GM12873 (cell line): ENCODE measurements around the gene NCF4.

Experiments
- TF ChIP-seq, protein P1 (sequence below): IDR thresholded peaks from 2 replicates; pipeline ENCODE4 v1.5.1; 2012; ENCODE audit warnings: low read depth, mild to moderate bottlenecking, moderate library complexity, low read length, control low read depth; ENCODE audit not compliant: insufficient read depth; ENCODE audit errors: missing control alignments

The NCF4 gene

DNA sequence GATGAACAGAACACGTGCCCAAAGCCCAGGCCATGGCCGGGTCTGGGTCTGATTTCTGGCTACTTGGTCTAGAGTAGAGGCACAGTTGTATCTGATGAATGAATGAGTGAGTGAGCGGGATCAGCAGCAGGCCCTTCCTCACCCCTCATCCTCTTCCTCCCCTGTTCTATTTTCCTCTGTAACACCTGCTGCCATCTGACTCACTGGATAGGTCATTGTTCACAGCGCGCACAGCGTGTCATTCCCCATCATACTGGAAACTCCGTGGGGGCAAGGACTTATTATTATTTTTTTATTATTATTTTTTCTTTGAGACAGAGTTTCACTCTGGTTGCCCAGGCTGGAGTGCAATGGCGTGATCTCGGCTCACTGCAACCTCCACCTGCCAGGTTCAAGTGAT, 13.9 kb downstream of the NCF4 start:
- TF ChIP-seq, protein P1, sequence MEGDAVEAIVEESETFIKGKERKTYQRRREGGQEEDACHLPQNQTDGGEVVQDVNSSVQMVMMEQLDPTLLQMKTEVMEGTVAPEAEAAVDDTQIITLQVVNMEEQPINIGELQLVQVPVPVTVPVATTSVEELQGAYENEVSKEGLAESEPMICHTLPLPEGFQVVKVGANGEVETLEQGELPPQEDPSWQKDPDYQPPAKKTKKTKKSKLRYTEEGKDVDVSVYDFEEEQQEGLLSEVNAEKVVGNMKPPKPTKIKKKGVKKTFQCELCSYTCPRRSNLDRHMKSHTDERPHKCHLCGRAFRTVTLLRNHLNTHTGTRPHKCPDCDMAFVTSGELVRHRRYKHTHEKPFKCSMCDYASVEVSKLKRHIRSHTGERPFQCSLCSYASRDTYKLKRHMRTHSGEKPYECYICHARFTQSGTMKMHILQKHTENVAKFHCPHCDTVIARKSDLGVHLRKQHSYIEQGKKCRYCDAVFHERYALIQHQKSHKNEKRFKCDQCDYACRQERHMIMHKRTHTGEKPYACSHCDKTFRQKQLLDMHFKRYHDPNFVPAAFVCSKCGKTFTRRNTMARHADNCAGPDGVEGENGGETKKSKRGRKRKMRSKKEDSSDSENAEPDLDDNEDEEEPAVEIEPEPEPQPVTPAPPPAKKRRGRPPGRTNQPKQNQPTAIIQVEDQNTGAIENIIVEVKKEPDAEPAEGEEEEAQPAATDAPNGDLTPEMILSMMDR = no peak

DNA sequence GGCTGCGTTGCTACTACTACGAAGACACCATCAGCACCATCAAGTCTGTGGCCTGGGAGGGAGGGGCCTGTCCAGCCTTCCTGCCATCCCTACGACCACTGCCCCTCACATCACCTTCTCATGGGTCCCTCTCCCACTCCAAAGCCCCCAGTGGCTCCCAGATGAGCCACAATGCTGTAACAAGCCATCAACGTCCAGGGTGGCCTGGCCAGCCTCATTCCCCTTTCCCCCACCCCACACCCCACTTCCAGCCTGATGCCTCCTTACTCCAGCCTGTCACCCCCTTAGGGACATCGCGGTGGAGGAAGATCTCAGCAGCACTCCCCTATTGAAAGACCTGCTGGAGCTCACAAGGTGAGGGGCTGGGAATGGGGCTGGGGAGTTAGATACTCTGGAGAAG, 14.9 kb downstream of the NCF4 start:
- TF ChIP-seq, protein P1 = no peak

DNA sequence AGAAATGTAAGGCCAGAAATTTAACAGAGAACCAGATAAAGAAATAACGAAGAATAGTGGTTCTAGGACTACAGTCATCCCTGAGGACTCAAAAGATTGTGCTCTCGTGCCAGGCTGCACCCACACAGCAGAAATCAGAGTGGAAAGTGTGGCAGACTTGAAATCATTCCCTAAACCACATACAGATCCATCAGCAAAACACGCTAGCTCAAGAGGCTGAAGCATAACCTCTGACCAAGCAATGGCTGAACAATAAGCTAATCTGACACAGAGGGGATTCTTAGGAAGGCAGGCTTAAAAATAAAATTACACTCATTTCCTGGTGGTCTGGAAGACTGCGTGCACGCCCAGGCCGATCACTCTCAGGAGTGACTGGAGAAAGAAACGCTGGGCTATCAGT, 19.0 kb downstream of the NCF4 start:
- TF ChIP-seq, protein P1 = no peak

DNA sequence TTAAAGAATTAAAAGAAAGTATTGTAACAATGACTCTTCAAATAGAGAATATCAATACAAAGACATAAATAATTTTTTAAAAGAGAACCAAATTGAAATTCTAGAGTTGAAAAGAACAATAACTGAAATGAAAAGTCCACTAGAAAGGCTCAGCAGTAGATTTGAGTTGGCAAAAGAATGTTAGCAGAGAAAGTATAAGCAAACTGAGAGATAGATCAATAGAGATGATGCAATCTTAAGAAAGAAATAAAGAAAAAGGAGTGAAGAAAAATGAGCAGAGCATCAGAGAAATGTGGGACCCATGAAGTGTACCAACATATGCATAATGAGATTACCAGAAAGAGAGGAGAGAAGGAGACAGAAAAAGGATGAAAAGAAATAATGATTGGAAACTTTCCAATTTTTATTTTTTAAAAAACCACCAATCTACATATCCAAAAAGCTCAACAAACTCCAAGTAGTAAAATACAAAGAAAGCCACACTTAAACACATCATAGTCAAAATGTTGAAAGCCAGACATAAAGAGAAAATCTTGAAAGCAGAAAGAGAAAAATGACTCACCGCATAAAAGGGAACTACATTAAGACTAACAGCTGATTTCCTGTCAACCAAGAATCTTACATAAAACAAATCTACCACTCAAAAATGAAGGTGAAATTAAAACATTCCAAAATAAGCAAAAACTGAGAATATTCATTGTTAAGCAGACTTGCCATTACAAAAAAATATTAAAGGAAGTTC, 20.9 kb downstream of the NCF4 start:
- TF ChIP-seq, protein P1 = no peak

DNA sequence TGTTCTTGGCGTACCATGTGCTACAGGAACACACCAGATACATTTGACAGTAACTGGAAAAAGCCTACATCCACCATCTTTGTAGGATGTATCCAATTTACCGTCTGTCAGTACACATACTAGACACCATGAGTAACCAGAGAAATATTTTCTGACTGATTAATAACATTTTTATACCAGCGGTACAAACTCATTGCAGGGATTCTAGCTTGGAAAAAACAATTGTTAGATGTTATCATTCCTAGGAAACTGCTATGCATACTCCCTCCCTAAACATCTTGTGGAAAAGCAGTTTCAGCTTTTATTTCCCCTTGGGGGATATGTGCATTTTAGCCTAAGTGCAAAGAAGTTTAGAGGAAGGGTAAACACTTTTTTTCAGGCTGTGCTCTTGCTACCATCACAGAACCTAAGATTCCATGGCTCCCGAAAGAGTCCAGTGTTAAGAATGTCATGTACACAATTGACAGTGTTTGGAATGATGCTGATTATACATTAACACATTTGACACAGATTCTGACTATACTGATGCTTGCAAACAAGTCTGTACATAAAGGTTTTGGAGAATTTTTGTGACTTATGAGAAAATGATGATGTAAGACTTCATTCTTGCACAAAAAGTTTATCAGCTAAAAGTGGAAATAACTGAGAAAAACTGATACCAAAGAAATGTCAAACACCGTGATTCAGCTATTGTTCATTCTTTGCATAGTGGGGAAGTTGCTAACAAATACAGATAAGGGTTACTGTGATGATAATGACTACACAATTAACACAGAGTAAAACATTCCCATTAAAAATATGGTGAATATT, 23.7 kb downstream of the NCF4 start:
- TF ChIP-seq, protein P1 = no peak

DNA sequence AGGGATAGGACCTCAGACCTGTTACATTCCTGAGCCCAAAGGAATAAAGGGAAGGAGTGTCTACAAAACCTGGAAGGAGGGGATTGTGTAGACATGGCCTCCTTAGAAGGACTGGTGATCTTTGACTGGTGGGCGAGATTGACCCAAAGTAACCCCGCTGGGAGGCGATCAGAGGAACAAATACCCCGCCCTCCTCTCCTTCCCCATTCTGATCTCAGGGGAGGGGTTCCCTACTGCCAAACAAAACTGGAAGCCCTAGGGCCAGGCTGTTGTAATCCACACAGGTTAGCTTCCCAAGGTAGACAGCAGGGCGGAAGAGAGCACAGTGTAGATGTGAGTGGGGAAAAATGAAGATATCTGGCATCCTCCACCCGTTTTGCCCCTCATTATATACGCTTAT, 24.7 kb downstream of the NCF4 start:
- TF ChIP-seq, protein P1 = no peak

DNA sequence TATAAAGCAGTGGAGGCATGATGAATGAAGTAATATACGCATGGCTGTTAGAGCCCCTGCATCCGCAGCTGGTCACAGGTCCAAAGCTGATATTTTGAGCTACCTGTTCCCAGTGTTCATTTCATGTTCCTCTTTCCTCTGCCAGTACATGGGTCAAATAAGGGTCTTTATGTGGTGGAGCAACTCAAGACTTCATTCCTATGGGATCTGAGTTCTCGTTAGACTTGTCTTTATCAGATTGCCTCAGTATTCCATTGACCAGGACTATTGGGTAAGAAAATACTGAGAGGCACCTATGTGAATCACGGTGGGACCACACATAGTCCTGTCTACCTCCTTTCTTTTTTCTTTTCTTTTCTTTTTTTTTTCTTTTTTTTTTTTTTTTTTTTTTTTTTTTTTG, 25.2 kb downstream of the NCF4 start:
- TF ChIP-seq, protein P1 = no peak
